Right lobe of liver (tissue), 6 donors: ENCODE results near the gene FAM184A. TPM values are rescaled to one million over a fixed set of nuclear protein-coding genes. Genes with fewer than 3 reads are reported as not detected.

Source experiments
- ATAC-seq, 4 donors: fragments of 200-7000 bp; cut with Tn5 transposase; one replicate each; pipeline ENCODE4 v1.9.1; 2020; ENCODE audit warnings: mild to moderate bottlenecking in 4 of 4, moderate library complexity in 4 of 4
- DNase-seq, 3 donors: peaks; one replicate each; pipeline ENCODE4 v3.0.0-alpha.2; 2020
- H3K27ac ChIP-seq, 3 donors: fragments of 200-600 bp; one replicate each; pipeline ENCODE4 v1.8.0; 2022
- H3K27me3 ChIP-seq, 2 donors: fragments of 200-600 bp; one replicate each; pipeline ENCODE4 v1.8.0; 2022
- H3K36me3 ChIP-seq, 4 donors: fragments of 200-600 bp; sonication (generic) in 1 of 4; one replicate each; pipeline versions ENCODE4 v1.5.1 to v1.8.0; 2017 to 2022; ENCODE audit warnings: control low read depth in 1 of 4
- H3K4me1 ChIP-seq, 4 donors: fragments of 200-600 bp; sonication (generic) in 1 of 4; one replicate each; pipeline versions ENCODE4 v1.5.1 to v1.8.0; 2017 to 2022; ENCODE audit warnings: control low read depth in 1 of 4
- H3K4me3 ChIP-seq, 3 donors: fragments of 200-600 bp; one replicate each; pipeline ENCODE4 v1.8.0; 2022
- H3K9me3 ChIP-seq, 4 donors: fragments of 200-600 bp; sonication (generic) in 1 of 4; one replicate each; pipeline versions ENCODE4 v1.5.1 to v1.8.0; 2017 to 2022; ENCODE audit warnings: control low read depth in 1 of 4
- POLR2A ChIP-seq: fragments of 450-650 bp; IDR thresholded peaks from one replicate; pipeline ENCODE4 v1.6.1; 2017; ENCODE audit warnings: antibody characterized with exemption, mild to moderate bottlenecking
- WGBS: methylation state at CpG from one replicate; pipeline ENCODE4 v1.1.6; 2018; ENCODE audit warnings: low coverage, low lambda C conversion rate; ENCODE audit not compliant: insufficient coverage; ENCODE audit errors: missing lambda C conversion rate; 5-methylcytosine and 5-hydroxymethylcytosine counted together
- intact Hi-C, 2 donors: fragments of 100-400 bp; cut with DNase I; formaldehyde crosslinking; loops; one replicate each; pipeline versions ENCODE4 v1.11.2 to v1.14.1; 2022
- long read RNA-seq: library from polyadenylated mRNA; unstranded; transcript quantifications from one replicate; pipeline ENCODE4 v2.0.0, GENCODE V29; 2019
- total RNA-seq, 6 experiments: library from RNA; depleted of rRNA in 2 of 6; stranded (reverse); fragments of >200 nt in 2 of 6; fragmentation: NEBNext Ultra II Directional in 3 of 6; extraction: Animal tissue kit (Norgen Biotek cat#: 25700) in 3 of 6; gene quantifications; one replicate each; pipeline versions ENCODE4 v1.1.0 to v1.2.4, GENCODE V29; 2016 to 2023
- TF ChIP-seq, protein P1 (sequence below), 4 donors: fragments of 200-600 bp in 3 of 4; fragments of 450-650 bp in 1 of 4; IDR thresholded peaks; one replicate each; pipeline versions ENCODE4 v1.5.1 to v1.8.0; 2016 to 2022; ENCODE audit warnings: antibody characterized with exemption in 4 of 4, mild to moderate bottlenecking in 2 of 4
- donor health status: DM: no; HTN: yes; CAD: no.
- donor health status: DM: no; HTN: no; CAD: no.
- donor health status: DM: no; HTN: no; CAD: no.
- donor health status: DM: no; HTN: yes; CAD: no.
- donor health status: DM: no; HTN: yes; CAD: no.

The FAM184A gene, protein sequence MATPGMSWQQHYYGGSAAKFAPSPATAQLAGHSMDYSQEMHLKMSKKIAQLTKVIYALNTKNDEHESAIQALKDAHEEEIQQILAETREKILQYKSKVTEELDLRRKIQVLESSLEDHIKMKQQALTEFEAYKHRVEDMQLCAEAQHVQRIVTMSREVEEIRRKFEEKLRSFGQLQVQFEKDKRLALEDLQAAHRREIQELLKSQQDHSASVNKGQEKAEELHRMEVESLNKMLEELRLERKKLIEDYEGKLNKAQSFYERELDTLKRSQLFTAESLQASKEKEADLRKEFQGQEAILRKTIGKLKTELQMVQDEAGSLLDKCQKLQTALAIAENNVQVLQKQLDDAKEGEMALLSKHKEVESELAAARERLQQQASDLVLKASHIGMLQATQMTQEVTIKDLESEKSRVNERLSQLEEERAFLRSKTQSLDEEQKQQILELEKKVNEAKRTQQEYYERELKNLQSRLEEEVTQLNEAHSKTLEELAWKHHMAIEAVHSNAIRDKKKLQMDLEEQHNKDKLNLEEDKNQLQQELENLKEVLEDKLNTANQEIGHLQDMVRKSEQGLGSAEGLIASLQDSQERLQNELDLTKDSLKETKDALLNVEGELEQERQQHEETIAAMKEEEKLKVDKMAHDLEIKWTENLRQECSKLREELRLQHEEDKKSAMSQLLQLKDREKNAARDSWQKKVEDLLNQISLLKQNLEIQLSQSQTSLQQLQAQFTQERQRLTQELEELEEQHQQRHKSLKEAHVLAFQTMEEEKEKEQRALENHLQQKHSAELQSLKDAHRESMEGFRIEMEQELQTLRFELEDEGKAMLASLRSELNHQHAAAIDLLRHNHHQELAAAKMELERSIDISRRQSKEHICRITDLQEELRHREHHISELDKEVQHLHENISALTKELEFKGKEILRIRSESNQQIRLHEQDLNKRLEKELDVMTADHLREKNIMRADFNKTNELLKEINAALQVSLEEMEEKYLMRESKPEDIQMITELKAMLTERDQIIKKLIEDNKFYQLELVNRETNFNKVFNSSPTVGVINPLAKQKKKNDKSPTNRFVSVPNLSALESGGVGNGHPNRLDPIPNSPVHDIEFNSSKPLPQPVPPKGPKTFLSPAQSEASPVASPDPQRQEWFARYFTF
- total RNA-seq: 1 to 10 TPM; 2.5 to 5.0 (median 3.2) TPM
- long read RNA-seq: 0 reads

DNA sequence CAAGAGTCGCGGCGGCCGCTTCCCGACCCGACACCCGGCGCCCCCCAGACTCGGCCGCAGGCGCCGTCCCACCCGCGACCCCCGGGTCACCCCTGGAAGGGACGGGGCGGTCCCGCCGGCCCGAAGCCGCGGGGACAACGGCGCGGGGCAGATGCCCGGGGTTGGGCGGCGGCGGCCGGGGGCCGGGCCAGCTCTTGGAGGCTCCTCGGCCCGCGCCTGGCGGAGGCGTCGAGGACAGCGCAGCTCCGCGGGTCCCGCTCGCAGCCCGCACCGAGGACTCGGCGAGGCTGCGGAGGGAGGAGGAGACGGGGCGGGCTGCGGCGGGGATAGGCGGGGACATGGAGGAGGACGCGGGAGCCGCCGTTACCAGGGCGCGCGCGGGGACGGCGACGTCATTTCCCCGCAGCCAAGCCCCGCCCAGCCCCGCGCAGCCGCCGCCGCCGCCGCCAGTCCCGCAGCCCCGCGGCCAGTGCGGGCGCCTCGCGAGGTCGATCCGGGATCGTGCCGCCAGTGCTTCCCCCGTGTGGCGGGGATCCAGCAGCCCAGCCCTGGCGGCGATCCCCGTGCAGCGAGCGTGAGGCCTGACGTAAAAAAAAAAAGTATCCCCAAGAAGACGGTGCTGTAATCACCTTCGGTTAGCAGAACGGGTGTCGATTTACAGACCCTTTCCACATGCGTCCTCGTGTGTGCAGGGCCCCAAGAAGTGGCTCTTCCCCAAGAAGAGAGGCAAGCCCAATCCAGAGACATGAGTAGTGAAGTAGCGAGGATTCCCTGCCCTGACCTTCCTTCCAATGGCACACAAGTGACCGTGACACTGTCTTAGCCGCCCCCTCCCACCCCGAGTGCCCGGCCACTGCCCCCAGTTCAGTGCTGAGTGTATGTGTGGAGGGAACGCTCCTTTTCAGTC is at the start of gene FAM184A:
TSS of gene FAM184A (minus strand) at position 289 of the 907 bp plus-strand sequence. CDS start 365 bp downstream, outside the sequence.
- Histone ChIP-seq H3K27me3 (no peaks in the 10 kb centered on the region), H3K4me1 (no peaks in the 10 kb centered on the region), H3K27ac (peak within 1 kb of the TSS; percentile 53 to 77 (median 70)), H3K4me3 (peak within 1 kb of the TSS; percentile 54 to 76 (median 70)), H3K36me3 (no peaks in the 10 kb centered on the region), H3K9me3 (no peaks in the 10 kb centered on the region)
- intact Hi-C loops: no loop called here
- DNase-seq (peak; percentile 70 to 78 (median 76)), ATAC-seq (peak; percentile 80 to 89 (median 85))
- TF ChIP-seq, protein P1, sequence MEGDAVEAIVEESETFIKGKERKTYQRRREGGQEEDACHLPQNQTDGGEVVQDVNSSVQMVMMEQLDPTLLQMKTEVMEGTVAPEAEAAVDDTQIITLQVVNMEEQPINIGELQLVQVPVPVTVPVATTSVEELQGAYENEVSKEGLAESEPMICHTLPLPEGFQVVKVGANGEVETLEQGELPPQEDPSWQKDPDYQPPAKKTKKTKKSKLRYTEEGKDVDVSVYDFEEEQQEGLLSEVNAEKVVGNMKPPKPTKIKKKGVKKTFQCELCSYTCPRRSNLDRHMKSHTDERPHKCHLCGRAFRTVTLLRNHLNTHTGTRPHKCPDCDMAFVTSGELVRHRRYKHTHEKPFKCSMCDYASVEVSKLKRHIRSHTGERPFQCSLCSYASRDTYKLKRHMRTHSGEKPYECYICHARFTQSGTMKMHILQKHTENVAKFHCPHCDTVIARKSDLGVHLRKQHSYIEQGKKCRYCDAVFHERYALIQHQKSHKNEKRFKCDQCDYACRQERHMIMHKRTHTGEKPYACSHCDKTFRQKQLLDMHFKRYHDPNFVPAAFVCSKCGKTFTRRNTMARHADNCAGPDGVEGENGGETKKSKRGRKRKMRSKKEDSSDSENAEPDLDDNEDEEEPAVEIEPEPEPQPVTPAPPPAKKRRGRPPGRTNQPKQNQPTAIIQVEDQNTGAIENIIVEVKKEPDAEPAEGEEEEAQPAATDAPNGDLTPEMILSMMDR (IDR thresholded peaks at IDR 0.05): peak in 3 of 4 donors; percentile 22 to 35 (median 24)
- peak; percentile 25 for TF ChIP-seq POLR2A
- under 1% methylated on average over 16 of the region's 103 CpGs for WGBS

DNA sequence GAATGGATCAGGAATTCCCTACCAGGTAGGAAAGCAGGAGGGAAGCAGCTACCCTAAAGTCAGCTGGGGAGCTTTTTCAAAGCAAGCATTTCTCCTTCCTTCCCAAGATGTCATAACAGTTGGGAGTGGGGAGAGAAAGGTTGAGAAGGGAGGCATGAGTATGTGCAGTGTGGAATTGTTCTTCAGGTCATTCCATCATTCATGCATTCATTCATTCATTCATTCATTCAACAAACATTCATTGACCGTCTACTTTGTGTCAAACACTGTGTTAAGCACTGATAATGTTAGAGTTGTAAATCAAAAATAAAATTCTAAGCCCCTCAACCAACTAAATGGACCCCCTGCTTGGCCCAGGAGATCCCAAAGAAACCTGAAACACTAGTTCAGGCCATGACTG is 49.2 kb upstream of the FAM184A start:
- no peaks in the 10 kb centered on the region for H3K27me3 ChIP-seq
- WGBS: 87% methylated on average over 1 of the region's 1 CpG
- H3K9me3 ChIP-seq: no peaks in the 10 kb centered on the region
- no peak for DNase-seq
- peaks cover 0 to 5% (median 0%) of the 10 kb centered on the region in 4 donors for H3K4me1 ChIP-seq
- H3K36me3 ChIP-seq: no peaks in the 10 kb centered on the region
- H3K27ac ChIP-seq: no peak overlapping the region
- no peak for ATAC-seq
- no peak for TF ChIP-seq POLR2A
- TF ChIP-seq, protein P1 (IDR thresholded peaks at IDR 0.05): no peak
- no peak overlapping the region for H3K4me3 ChIP-seq
- intact Hi-C loops: no loop called here

DNA sequence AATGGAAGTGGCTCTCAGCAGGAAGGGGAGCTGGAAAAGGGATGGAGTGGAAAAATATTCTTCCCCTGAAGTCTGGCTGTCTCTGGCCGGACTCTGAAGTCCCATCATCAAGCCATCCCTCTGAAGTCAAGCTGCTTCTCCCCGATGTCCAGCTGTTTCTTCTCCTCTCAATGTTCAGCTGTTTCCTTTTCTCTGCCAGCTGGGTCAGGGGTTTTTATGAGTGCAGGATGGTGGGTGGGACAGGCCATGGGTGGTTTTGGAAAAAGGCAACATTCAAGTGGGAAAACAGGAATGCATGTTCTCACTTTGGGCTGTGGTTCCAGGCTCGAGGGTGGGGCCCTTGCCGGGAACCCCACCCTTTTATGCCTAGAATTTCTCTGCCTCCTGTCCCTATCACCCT is 48.4 kb upstream of the FAM184A start:
- WGBS: 62% methylated on average over 3 of the region's 4 CpGs
- intact Hi-C loops: no loop called here
- peaks cover 0 to 5% (median 0%) of the 10 kb centered on the region in 4 donors for H3K4me1 ChIP-seq
- H3K9me3 ChIP-seq: no peaks in the 10 kb centered on the region
- H3K27ac ChIP-seq: no peak overlapping the region
- H3K4me3 ChIP-seq: no peak overlapping the region
- no peaks in the 10 kb centered on the region for H3K36me3 ChIP-seq
- TF ChIP-seq, protein P1 (IDR thresholded peaks at IDR 0.05): no peak
- TF ChIP-seq POLR2A: no peak
- ATAC-seq (no peak), DNase-seq (no peak)
- no peaks in the 10 kb centered on the region for H3K27me3 ChIP-seq
